Loucy (cell line): ENCODE data around the gene TP73.

Experiments
- H2AFZ ChIP-seq: fragments of 200-600 bp; sonication (generic); 2 replicates; pipeline ENCODE4 v1.6.0; 2016; ENCODE audit warnings: antibody characterized with exemption, mild to moderate bottlenecking, low read length, moderate library complexity
- H3F3A ChIP-seq: fragments of 200-600 bp; 2 replicates; pipeline ENCODE4 v1.6.0; 2016; ENCODE audit warnings: antibody characterized with exemption, low read depth, mild to moderate bottlenecking
- H3K27me3 ChIP-seq: fragments of 200-600 bp; sonication (generic); 2 replicates; pipeline ENCODE4 v1.6.1; 2014; ENCODE audit warnings: low read length, mild to moderate bottlenecking; ENCODE audit not compliant: insufficient read depth, poor library complexity, severe bottlenecking
- H3K36me3 ChIP-seq: fragments of 200-600 bp; sonication (generic); 2 replicates; pipeline ENCODE4 v1.6.1; 2016; ENCODE audit warnings: low read length; ENCODE audit not compliant: insufficient read depth
- H3K4me1 ChIP-seq: fragments of 200-600 bp; sonication (generic); 2 replicates; pipeline ENCODE4 v1.5.1; 2014; ENCODE audit warnings: low read length, mild to moderate bottlenecking; ENCODE audit not compliant: insufficient read depth, poor library complexity, severe bottlenecking
- H3K4me2 ChIP-seq: fragments of 200-600 bp; sonication (generic); 2 replicates; pipeline ENCODE4 v1.6.0; 2014; ENCODE audit warnings: antibody characterized with exemption, low read length, low read depth, mild to moderate bottlenecking; ENCODE audit not compliant: poor library complexity, severe bottlenecking
- H3K4me3 ChIP-seq: fragments of 200-600 bp; sonication (generic); 2 replicates; pipeline ENCODE4 v1.5.1; 2014; ENCODE audit warnings: low read length, mild to moderate bottlenecking, mixed read lengths; ENCODE audit not compliant: poor library complexity, severe bottlenecking
- H3K79me2 ChIP-seq: fragments of 200-600 bp; sonication (generic); 2 replicates; pipeline ENCODE4 v1.6.1; 2014; ENCODE audit warnings: low read length; ENCODE audit not compliant: insufficient read depth
- H3K9ac ChIP-seq: fragments of 200-600 bp; sonication (generic); 2 replicates; pipeline ENCODE4 v1.6.0; 2014; ENCODE audit warnings: mild to moderate bottlenecking, low read depth, low read length, moderate library complexity; ENCODE audit not compliant: poor library complexity, severe bottlenecking
- H3K9me2 ChIP-seq: fragments of 200-600 bp; sonication (generic); replicated peaks from 2 replicates; pipeline ENCODE4 v1.6.1; 2016; ENCODE audit warnings: low read depth, low read length, mixed read lengths
- H3K9me3 ChIP-seq: fragments of 200-600 bp; sonication (generic); 2 replicates; pipeline ENCODE4 v1.6.1; 2014; ENCODE audit warnings: mild to moderate bottlenecking, antibody characterized with exemption, low read length, low read depth; ENCODE audit not compliant: insufficient read depth
- H4K20me1 ChIP-seq: fragments of 200-600 bp; sonication (generic); 2 replicates; pipeline ENCODE4 v1.6.0; 2014; ENCODE audit warnings: antibody characterized with exemption, low read length, mild to moderate bottlenecking; ENCODE audit not compliant: insufficient read depth, poor library complexity, severe bottlenecking
- CTCF ChIP-seq: fragments of 200-600 bp; sonication (generic); conservative IDR thresholded peaks from 2 replicates; pipeline ENCODE4 v1.5.1; 2014; ENCODE audit warnings: mild to moderate bottlenecking, antibody characterized with exemption, low read length
- EZH2phosphoT487 ChIP-seq: fragments of 200-600 bp; IDR thresholded peaks from 2 replicates; pipeline ENCODE4 v1.6.1; 2018; ENCODE audit warnings: antibody characterized with exemption, mild to moderate bottlenecking, moderate library complexity, borderline replicate concordance

TP73 gene

DNA sequence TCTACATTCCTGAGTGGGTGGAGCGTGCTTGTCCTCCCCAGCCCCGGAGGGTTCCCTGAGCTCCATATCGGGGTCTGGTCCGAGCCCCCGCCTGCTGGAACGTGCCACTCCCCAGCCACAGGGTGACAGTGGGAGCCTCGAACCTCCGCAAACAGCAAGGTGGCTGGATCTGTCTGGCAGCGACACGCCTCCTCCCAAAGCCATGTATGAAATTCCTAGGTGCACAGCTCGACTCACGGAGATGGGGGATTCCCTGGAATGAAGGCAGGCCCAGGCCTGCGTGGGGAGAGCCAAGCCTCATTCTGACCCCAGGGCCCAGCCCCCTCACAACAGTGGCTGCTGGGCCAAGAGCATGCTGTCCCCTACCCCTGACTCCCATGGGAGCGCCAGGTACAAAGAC is 32.9 kb downstream of the TP73 start:
- no peak overlapping the region for H3K4me2 ChIP-seq
- no peak overlapping the region for H3K4me3 ChIP-seq
- no peaks in the 10 kb centered on the region for H4K20me1 ChIP-seq
- no peak for TF ChIP-seq EZH2phosphoT487
- TF ChIP-seq CTCF: no peak
- H3K9ac ChIP-seq: no peak overlapping the region
- H3K4me1 ChIP-seq: no peaks in the 10 kb centered on the region
- no peaks in the 10 kb centered on the region for H3K36me3 ChIP-seq
- H2AFZ ChIP-seq: no peak overlapping the region
- H3K9me2 ChIP-seq: no peaks in the 10 kb centered on the region
- no peaks in the 10 kb centered on the region for H3K9me3 ChIP-seq
- H3K79me2 ChIP-seq: no peaks in the 10 kb centered on the region
- no peaks in the 10 kb centered on the region for H3K27me3 ChIP-seq
- no peaks in the 10 kb centered on the region for H3F3A ChIP-seq

DNA sequence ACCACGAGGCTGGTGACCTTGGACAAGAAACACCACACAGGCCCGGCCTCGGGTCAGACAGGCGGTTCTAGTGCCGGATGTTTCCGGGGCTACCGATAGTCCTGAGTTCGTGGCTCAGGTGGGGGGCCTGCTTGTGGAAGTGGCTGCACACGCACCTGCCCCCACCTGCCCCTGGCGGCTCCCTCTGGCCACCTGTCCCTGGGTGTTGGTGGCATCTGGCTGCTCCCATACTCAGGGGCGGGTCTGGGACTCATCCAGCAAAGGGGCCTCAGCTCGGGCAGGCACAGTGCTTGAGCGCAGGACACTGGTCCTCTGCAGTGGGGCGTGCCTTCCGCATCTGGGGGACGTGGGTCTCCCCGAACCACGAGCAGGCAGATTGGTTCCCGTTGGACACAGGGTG is 33.6 kb downstream of the TP73 start:
- H3K79me2 ChIP-seq: no peaks in the 10 kb centered on the region
- H3K9ac ChIP-seq: no peak overlapping the region
- H3K9me2 ChIP-seq: no peaks in the 10 kb centered on the region
- H3K27me3 ChIP-seq: no peaks in the 10 kb centered on the region
- TF ChIP-seq EZH2phosphoT487 (no peak), CTCF (no peak)
- H2AFZ ChIP-seq: no peak overlapping the region
- H3K4me2 ChIP-seq: no peak overlapping the region
- no peaks in the 10 kb centered on the region for H4K20me1 ChIP-seq
- H3K4me1 ChIP-seq: no peaks in the 10 kb centered on the region
- H3F3A ChIP-seq: no peaks in the 10 kb centered on the region
- no peaks in the 10 kb centered on the region for H3K9me3 ChIP-seq
- no peaks in the 10 kb centered on the region for H3K36me3 ChIP-seq
- H3K4me3 ChIP-seq: no peak overlapping the region

GRCh38 chr1:3687504-3687903 is 35.2 kb downstream of the TP73 start:
- H3K27me3 ChIP-seq: no peaks in the 10 kb centered on the region
- H3K4me3 ChIP-seq: no peak overlapping the region
- no peaks in the 10 kb centered on the region for H4K20me1 ChIP-seq
- no peaks in the 10 kb centered on the region for H3K4me1 ChIP-seq
- H3K9ac ChIP-seq: no peak overlapping the region
- H2AFZ ChIP-seq: no peak overlapping the region
- H3K9me2 ChIP-seq: no peaks in the 10 kb centered on the region
- H3K36me3 ChIP-seq: no peaks in the 10 kb centered on the region
- no peak for TF ChIP-seq CTCF
- no peak for TF ChIP-seq EZH2phosphoT487
- no peaks in the 10 kb centered on the region for H3K9me3 ChIP-seq
- no peaks in the 10 kb centered on the region for H3K79me2 ChIP-seq
- H3F3A ChIP-seq: no peaks in the 10 kb centered on the region
- H3K4me2 ChIP-seq: no peak overlapping the region
